Cardiac muscle cell (in vitro differentiated cells and primary cell): ENCODE measurements around the gene CASP9. TPM values are rescaled to one million over a fixed set of nuclear protein-coding genes. Genes with fewer than 3 reads are reported as not detected.
A peak's percentile ranks its signal among the peaks of the same experiment; 100 is the strongest.
"Not testable (repeated sequence)": the region's sequence is repeated elsewhere in the genome, so short reads cannot be mapped to it uniquely, and the experiment has no call there.

Source experiments
- DNase-seq, 2 donors: peaks; one replicate each; pipeline versions ENCODE4 v3.0.0 to v3.0.0-alpha.2; 2010 to 2017; ENCODE audit warnings: low read depth in 1 of 2, low spot score in 1 of 2
- H3K27ac ChIP-seq: fragments of 200-600 bp; sonication (generic); 2 replicates; pipeline ENCODE4 v1.5.1; 2016
- H3K27me3 ChIP-seq: fragments of 200-600 bp; sonication (generic); 2 replicates; pipeline ENCODE4 v1.6.0; 2016; ENCODE audit warnings: control low read depth
- H3K36me3 ChIP-seq: fragments of 200-600 bp; sonication (generic); 2 replicates; pipeline ENCODE4 v1.5.1; 2016; ENCODE audit warnings: control low read depth
- H3K4me1 ChIP-seq: fragments of 200-600 bp; sonication (generic); 2 replicates; pipeline ENCODE4 v1.8.1; 2017; ENCODE audit warnings: low read depth, mild to moderate bottlenecking, mixed run types
- H3K4me3 ChIP-seq: fragments of 200-600 bp; sonication (generic); 2 replicates; pipeline ENCODE4 v1.5.1; 2016; ENCODE audit warnings: mild to moderate bottlenecking
- H3K9me3 ChIP-seq: fragments of 200-600 bp; sonication (generic); 2 replicates; pipeline ENCODE4 v1.5.1; 2017; ENCODE audit warnings: low read depth, mild to moderate bottlenecking, control low read depth
- CTCF ChIP-seq: IDR thresholded peaks from 2 replicates; pipeline ENCODE4 v1.5.1; 2012; ENCODE audit warnings: low read depth, mild to moderate bottlenecking, low read length
- polyA plus RNA-seq: library from polyadenylated mRNA; unstranded; fragments of >200 nt; fragmentation: Nextera tagmentation; extraction: Ambion mirVana; gene quantifications from 2 replicates; pipeline ENCODE4 v1.2.1, GENCODE V29; 2016
- total RNA-seq: library from RNA; depleted of rRNA; stranded (reverse); fragments of >200 nt; gene quantifications from 2 replicates; pipeline ENCODE4 v1.2.3, GENCODE V29; 2016

CASP9 gene
- total and polyA plus RNA-seq, 2 experiments from 2014 or later, result 44.7 to 96.1 TPM

DNA sequence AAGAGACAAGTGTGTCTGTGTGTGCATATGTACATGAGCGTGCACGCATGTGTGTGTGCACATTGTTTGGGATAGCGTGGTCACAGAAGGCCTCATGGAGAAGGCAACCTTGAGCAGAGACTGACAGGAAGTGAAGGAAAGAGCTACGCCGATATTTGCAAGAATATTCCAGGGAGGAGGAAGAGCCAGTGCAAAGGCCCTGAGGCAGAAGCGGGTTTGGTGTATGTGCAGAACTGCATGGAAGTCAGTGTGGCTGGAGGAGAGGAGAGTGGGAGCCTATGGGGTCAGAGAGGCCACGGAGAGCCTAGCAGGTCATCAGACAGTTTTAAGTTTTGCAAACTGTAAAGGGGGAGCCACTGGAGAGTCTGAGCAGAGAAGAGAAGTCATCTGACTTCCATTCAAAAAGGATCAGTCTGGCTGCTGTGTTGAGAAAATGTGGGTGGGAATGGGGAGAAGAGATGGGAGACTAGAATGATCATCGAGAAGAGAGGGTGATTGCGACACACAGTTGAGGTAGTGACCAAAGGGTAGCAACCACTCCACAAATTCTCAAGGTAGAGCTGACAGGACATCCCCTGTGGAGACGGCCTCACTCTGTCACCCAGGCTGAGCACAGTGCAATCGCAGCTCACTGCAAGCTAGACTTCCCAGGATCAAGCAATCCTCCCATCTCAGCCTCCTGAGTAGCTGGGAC is 44.2 kb downstream of the CASP9 start:
- Histone ChIP-seq H3K36me3 (no peaks in the 10 kb centered on the region), H3K27ac (no peak overlapping the region), H3K4me3 (no peak overlapping the region), H3K9me3 (no peaks in the 10 kb centered on the region), H3K4me1 (no peaks in the 10 kb centered on the region), H3K27me3 (no peaks in the 10 kb centered on the region)
- no peak for TF ChIP-seq CTCF
- no peak for DNase-seq

- Histone ChIP-seq H3K36me3 (no peaks in the 10 kb centered on the region), H3K27me3 (no peaks in the 10 kb centered on the region), H3K27ac (no peak overlapping the region), H3K4me1 (no peaks in the 10 kb centered on the region), H3K9me3 (no peaks in the 10 kb centered on the region), H3K4me3 (no peak overlapping the region)
- TF ChIP-seq CTCF, result no peak
- no peak for DNase-seq
These were observed 46.3 kb downstream of the CASP9 start for GRCh38 chr1:15477646-15478212.

- no peak for DNase-seq
- Histone ChIP-seq H3K36me3 (no peaks in the 10 kb centered on the region), H3K9me3 (no peaks in the 10 kb centered on the region), H3K4me3 (no peak overlapping the region), H3K27me3 (no peaks in the 10 kb centered on the region), H3K27ac (no peak overlapping the region), H3K4me1 (no peaks in the 10 kb centered on the region)
- no peak for TF ChIP-seq CTCF
These were observed 47.1 kb downstream of the CASP9 start for GRCh38 chr1:15476927-15477326.

GRCh38 chr1:15475752-15476314 is 48.2 kb downstream of the CASP9 start, which contains the start of gene CELA2B:
Gene CELA2B, plus strand, starts transcription at chr1:15476104. Its CDS starts 22 bp downstream, at chr1:15476126.
- no peak within 1 kb of the TSS for H3K27ac ChIP-seq
- no peak within 1 kb of the TSS for H3K4me3 ChIP-seq
- H3K27me3 ChIP-seq, result no peaks in the 10 kb centered on the region
- no peaks in the 10 kb centered on the region for H3K4me1 ChIP-seq
- peak in 1 of 2 donors; percentile 27 for DNase-seq
- TF ChIP-seq CTCF, result no peak
- H3K9me3 ChIP-seq, result no peaks in the 10 kb centered on the region
- no peaks in the 10 kb centered on the region for H3K36me3 ChIP-seq

GRCh38 chr1:15472587-15472986 is 51.4 kb downstream of the CASP9 start:
- Histone ChIP-seq H3K4me1 (no peaks in the 10 kb centered on the region), H3K27ac (no peak overlapping the region), H3K4me3 (no peak overlapping the region), H3K36me3 (no peaks in the 10 kb centered on the region), H3K9me3 (no peaks in the 10 kb centered on the region), H3K27me3 (no peaks in the 10 kb centered on the region)
- no peak for DNase-seq
- no peak for TF ChIP-seq CTCF

DNA sequence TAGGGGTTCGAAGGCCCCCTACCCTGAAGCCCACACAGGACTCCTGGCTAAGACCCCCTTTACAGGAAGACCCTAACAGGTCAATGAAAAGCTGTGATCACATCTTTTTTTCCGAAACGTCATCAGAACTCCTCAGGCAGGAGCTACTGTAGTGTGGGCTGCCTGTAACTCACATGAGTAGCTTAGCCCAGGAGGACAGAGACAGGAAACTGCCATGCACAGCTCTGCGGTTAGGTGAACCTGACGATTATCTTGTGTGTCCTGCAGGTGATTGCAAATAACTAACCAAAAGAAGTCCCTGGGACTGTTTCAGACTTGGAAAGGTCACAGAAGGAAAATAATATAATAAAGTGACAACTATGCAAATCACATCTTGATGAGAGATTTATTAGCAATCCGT is 52.3 kb downstream of the CASP9 start:
- H3K4me1 ChIP-seq, H3K27ac ChIP-seq, H3K27me3 ChIP-seq, H3K4me3 ChIP-seq, H3K36me3 ChIP-seq, DNase-seq, H3K9me3 ChIP-seq: not testable (repeated sequence)

DNA sequence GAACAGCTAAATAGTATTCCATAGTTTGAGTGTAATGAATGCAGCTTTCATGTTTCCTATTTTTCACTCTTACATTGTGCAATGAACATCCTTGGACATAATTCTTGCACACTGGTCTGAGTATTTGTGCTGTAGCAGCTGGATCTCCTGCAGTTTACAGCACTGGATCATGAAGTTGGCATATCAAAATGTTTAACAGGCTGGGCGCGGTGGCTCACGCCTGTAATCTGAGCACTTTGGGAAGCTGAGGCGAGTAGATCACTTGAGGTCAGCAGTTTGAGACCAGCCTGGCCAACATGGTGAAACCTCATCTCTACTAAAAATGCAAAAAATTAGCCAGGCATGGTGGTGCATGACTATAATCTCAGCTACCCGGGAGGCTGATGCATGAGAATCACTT is 52.9 kb downstream of the CASP9 start:
- not testable (repeated sequence) for H3K36me3 ChIP-seq, H3K4me1 ChIP-seq, DNase-seq, H3K27me3 ChIP-seq, H3K4me3 ChIP-seq, H3K9me3 ChIP-seq, H3K27ac ChIP-seq

DNA sequence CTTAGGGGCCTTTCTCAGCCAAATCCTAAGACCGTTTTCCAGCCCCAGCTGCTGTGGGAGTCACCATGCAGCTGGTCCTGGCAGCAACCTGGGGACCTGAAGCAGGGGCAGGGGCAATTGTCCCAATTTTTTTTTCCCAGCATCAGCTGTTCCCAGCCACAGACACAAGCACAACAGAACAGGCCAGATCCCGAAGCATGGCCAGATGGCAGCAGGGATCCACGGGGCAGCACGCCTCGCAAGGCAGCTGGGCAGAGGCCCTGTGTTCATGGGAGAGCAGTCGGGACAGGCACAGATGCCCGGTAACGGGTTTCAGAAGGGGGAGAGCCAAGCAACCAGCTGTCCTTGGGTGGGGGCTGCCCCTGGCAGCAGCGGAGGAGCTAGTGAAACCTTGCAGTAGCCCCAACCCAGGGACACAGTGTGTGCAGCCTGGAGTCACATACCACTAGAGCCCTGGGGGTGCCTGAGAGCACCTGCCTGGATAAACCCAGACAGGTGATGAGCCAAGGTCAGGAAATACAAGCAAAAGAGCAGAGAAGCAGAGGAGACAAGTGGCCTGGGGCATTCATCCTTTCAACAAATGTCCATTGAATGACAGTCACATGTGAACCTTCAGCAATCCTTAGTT is 54.1 kb downstream of the CASP9 start:
- H3K4me3 ChIP-seq, H3K4me1 ChIP-seq, H3K27ac ChIP-seq, H3K9me3 ChIP-seq, H3K36me3 ChIP-seq, DNase-seq, H3K27me3 ChIP-seq: not testable (repeated sequence)
